ENCODE data around the gene CDC42BPB.
A peak's percentile ranks its signal among the peaks of the same experiment; 100 is the strongest.

CDC42BPB gene

GRCh38 chr14:103093856-103094405, 36.6 kb upstream of the CDC42BPB start:
- DNase-seq = no peak

- DNase-seq = no peak
Observed at GRCh38 chr14:103091883-103092222, 34.5 kb upstream of the CDC42BPB start.

GRCh38 chr14:103091041-103091882, 33.9 kb upstream of the CDC42BPB start:
- DNase-seq = peak; percentile 77 to 81

- no peak for DNase-seq
Observed at GRCh38 chr14:103090481-103091020, 33.2 kb upstream of the CDC42BPB start.

GRCh38 chr14:103089386-103090335, 32.3 kb upstream of the CDC42BPB start:
- no peak for DNase-seq

GRCh38 chr14:103088921-103089320, 31.6 kb upstream of the CDC42BPB start:
- DNase-seq = no peak

GRCh38 chr14:103087343-103087835, 30.0 kb upstream of the CDC42BPB start:
- no peak for DNase-seq

- DNase-seq = no peak
Observed at GRCh38 chr14:103086771-103087342, 29.5 kb upstream of the CDC42BPB start.

GRCh38 chr14:103085106-103086091, 28.1 kb upstream of the CDC42BPB start:
- no peak for DNase-seq

- DNase-seq = no peak
Observed at GRCh38 chr14:103084021-103084919, 26.9 kb upstream of the CDC42BPB start, which contains the start of gene LBHD2. TSS of gene LBHD2 (plus strand) at chr14:103084210. CDS start at chr14:103086013, 1,803 bp downstream.

- DNase-seq = no peak
Observed at GRCh38 chr14:103081951-103082350, 24.6 kb upstream of the CDC42BPB start.

GRCh38 chr14:103078860-103079587, 21.7 kb upstream of the CDC42BPB start:
- DNase-seq = no peak

GRCh38 chr14:103078420-103078749, 21.0 kb upstream of the CDC42BPB start:
- DNase-seq = peak; percentile 70 to 78

- DNase-seq = peak in 1 of 2 donors; percentile 19
Observed at GRCh38 chr14:103074729-103075367, 17.5 kb upstream of the CDC42BPB start.

- no peak for DNase-seq
Observed at GRCh38 chr14:103073876-103074728, 16.8 kb upstream of the CDC42BPB start.

GRCh38 chr14:103073367-103073875, 16.1 kb upstream of the CDC42BPB start:
- DNase-seq = no peak

- no peak for DNase-seq
Observed at GRCh38 chr14:103072595-103073366, 15.4 kb upstream of the CDC42BPB start.

Data from activated CD4-positive, alpha-beta T cell treated with anti-CD3 and anti-CD28 coated beads for 4 hours (primary cell).